ENCODE results near the gene TOMM20.

The TOMM20 gene

GRCh38 chr1:235134171-235134570 lies 5.5 kb upstream of the TOMM20 start:
- no peak for DNase-seq (ENCODE audit: low read depth)

GRCh38 chr1:235133086-235133485 lies 4.4 kb upstream of the TOMM20 start:
- DNase-seq (ENCODE audit: low read depth): no peak

DNA sequence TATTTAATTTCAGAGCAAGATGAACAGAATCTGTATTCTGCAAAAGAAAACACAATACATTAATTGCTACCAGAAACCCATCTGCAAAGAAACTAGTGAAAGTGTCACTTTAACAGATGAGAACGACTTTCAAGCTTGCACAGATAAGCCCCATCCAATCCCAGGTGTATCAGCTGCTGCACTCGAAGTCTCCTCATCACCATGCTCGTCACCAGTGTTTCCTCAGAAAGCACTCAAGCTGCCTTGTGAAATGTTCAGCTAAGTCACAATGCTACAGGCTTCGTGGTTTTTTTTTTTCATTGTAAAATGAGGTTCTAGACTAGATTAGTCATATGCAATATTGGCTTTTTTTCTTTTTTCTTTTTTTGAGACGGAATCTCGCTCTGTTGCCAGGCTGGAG lies 3.3 kb upstream of the TOMM20 start:
- no peak for DNase-seq (ENCODE audit: low read depth)

DNA sequence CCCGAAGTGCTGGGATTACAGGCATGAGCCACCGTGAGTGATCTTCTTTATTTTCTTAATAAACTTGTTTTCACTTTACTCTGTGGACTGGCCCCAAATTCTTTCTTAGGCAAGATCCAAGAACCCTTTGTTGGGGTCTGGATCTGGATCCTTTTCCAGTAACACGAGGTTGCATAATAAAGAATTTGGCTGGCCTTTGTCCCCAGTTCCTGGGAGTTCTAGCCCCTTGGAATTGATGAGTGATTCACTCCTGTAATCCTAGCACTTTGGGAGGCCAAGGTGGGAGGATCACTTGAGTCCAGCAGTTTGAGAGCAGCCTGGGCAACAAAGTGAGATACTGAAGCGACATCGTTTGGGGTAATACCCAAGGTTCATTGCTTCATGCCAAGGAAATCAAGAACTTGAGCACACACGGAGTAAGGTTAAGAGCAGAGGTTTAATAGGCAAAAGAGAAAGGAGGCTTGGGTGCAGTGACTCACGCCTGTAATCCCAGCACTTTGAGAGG lies 2.2 kb upstream of the TOMM20 start:
- no peak for DNase-seq (ENCODE audit: low read depth)

DNA sequence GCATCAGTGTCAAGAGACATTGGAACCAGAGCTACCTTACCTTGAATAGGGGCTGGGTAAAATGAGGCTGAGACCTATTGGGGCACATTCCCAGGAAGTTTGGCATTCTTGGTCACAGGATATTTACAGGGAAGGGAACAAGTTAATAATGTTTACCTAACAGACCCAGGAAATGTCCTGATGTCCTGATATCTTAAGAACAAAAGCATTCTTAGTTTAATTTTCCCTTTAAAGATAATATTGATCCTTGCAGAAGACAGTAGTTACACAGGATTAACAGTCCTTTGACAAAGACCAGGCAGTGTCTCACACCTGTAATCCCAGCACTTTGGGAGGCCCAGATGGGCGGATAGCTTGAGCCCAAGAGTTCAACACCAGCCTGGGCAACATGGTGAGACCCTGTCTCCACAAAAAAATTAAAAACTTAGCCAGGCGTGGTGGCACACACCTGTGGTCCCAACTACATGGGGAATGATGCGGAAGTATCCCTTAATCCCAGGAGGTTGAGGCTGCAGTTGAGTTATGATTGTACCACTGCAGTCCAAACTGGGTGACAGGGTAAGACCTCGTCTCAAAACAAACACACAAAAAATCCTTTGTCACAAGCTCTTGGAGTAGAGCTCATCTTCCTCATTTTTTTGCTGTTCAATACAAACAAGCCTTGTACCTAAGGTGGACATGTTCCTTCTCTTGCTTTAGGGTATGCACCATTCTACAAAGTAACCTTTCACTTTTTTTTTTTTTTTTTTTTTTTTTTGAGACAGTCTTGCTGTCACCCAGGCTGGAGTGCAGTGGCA lies 1.3 kb upstream of the TOMM20 start:
- no peak for DNase-seq (ENCODE audit: low read depth)

DNA sequence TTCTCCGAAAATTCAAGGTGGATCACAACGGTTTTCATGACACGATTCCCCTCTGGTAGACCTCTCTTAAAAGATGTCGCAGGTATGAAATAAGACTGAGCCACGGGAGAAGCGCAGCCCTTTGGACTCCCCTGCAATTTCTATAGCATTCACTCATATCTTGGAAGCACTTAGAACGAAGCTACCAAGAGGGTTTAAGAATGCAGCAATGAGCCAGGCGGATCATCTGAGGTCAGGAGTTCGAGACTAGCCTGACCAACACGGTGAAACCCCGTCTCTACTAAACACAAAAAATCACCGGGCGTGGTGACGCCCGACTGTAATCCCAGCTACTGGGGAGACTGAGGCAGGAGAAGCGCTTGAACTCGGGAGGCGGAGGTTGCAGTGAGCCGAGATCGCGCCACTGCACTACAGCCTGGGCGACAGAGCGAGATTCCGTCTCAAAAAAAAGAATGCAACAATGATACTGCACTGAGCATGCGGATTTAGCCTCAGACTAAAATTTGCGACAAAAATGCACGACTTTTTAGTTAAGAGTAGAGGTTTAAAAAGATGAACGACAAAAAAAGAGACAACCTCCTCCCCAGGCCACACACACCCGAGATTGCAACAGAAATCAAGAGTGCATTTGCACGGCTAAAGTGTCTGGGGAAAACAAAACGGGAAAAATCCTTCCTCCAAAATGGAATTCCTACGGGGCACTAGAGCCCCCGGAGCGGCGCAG lies 743 bp downstream of the TOMM20 start:
- no peak for DNase-seq (ENCODE audit: low read depth)

GRCh38 chr1:235127203-235127602 lies 1.4 kb downstream of the TOMM20 start:
- DNase-seq (ENCODE audit: low read depth): no peak

- no peak for DNase-seq (ENCODE audit: low read depth)
Measured at GRCh38 chr1:235124665-235125064, 4.0 kb downstream of the TOMM20 start.

GRCh38 chr1:235124111-235124510 lies 4.5 kb downstream of the TOMM20 start:
- no peak for DNase-seq (ENCODE audit: low read depth)

GRCh38 chr1:235122348-235122747 lies 6.3 kb downstream of the TOMM20 start:
- no peak for DNase-seq (ENCODE audit: low read depth)

DNA sequence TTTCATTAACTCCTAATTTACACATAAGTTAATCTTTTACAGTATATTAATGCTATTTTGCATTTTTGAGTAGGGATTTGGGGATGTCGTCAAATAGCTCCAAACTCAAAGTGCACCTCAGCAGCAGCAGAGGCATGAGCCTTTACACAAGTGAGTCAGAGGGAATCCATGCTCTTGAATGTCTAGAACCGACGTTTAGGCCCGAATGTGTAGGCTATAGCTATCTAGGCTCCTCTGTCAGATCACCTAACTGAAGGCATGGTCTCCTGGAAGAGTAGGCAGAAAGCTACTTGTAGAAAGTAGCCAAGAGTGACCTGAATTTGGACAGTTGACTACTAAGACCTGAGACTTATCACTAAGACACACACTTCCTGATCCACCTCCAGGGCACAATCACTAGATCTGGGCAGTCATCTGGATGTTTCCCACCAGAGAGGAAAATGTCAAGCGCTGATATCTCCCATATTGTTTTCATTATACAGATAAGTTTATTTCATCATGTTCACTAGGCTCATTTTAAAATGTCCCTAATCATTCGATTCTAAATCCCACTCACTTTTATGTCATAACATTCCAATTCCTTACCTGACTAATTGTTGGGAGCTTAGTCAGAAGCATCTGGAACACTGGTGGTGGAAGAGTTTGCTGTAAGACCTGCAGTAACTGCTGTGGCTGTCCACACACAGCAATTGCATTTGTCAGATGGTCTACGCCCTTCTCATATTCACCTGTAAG lies 15.3 kb downstream of the TOMM20 start:
- DNase-seq (ENCODE audit: low read depth): no peak

DNA sequence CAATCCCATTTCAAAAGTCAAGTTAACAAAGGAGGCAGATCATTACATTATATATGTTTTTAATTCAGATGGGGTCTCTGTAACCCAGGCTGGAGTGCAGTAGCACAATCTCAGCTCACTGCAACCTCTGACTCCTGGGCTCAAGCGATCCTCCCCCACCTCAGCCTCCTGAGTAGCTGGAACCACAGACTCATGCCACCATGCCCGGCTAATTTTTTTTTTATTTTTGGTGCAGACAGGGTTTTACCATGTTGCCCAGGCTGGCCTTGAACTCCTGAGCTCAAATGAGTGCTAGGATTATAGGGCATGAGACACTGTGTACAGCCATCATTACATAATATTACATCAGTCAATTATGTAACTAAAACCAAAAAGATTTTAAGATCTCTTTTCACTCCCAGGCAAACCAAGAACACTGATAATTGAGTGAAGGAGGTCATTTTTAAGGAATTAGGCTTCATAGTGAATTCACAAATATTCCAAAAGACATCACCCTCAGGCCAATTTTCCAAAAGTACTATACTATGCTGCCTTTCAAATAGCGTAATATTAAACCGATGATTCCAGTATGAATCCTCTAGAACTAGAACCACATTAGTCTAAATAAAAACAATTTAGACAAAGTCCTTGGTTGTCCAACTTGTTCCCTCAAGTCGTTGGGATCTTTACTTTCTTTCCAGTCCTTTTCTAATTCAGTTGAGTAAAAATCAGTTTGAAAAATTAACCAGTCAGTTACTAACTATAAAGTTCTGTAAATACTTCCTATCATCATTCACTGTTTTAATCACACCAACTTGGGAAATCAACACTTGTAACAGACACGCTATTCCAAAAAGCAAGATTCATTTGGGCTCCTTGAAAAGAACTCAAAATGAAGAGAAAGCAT lies 16.1 kb downstream of the TOMM20 start:
- no peak for DNase-seq (ENCODE audit: low read depth)

- no peak for DNase-seq (ENCODE audit: low read depth)
Measured at GRCh38 chr1:235111107-235111506, 17.5 kb downstream of the TOMM20 start.

DNA sequence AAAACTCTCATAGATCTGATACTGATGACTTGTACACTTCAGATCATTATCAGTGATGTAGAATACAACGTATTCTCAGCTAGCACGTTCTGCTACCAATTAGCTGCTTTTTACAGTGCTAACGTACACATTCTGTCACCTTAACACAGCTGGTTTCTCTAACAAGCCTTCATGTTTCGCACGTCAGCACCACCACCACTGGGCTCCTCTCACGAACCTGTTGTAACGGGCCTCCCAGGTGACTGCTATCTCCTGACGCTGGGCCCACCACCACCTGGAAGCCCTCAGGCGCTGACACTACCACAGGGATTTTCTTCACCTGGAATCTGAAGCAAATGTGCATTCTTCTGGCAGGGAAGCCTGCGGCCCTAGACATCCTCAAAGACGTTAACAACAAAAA lies 19.8 kb downstream of the TOMM20 start:
- no peak for DNase-seq (ENCODE audit: low read depth)

DNA sequence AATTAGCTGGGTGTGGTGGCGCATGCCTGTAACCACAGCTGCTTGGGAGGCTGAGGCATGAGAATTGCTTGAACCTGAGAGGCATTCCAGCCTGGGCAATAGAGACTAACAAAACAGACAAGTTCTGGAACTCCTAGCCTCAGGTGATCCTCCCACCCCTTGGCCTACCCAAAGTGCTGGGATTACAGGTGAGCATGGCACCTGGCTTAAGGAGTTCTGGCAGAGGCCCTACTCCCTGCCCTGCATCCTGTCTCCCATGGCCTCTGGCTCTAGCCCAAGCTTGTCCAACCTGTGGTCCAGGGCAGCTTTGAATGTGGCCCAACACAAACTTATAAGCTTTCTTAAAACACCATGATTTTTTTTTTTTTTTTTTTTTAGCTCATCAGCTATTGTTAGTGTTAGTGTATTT lies 20.4 kb downstream of the TOMM20 start:
- DNase-seq (ENCODE audit: low read depth): no peak

- DNase-seq (ENCODE audit: low read depth): no peak
Measured at GRCh38 chr1:235107368-235108184, 21.1 kb downstream of the TOMM20 start.

GRCh38 chr1:235106457-235106856 lies 22.2 kb downstream of the TOMM20 start:
- DNase-seq (ENCODE audit: low read depth): no peak

DNA sequence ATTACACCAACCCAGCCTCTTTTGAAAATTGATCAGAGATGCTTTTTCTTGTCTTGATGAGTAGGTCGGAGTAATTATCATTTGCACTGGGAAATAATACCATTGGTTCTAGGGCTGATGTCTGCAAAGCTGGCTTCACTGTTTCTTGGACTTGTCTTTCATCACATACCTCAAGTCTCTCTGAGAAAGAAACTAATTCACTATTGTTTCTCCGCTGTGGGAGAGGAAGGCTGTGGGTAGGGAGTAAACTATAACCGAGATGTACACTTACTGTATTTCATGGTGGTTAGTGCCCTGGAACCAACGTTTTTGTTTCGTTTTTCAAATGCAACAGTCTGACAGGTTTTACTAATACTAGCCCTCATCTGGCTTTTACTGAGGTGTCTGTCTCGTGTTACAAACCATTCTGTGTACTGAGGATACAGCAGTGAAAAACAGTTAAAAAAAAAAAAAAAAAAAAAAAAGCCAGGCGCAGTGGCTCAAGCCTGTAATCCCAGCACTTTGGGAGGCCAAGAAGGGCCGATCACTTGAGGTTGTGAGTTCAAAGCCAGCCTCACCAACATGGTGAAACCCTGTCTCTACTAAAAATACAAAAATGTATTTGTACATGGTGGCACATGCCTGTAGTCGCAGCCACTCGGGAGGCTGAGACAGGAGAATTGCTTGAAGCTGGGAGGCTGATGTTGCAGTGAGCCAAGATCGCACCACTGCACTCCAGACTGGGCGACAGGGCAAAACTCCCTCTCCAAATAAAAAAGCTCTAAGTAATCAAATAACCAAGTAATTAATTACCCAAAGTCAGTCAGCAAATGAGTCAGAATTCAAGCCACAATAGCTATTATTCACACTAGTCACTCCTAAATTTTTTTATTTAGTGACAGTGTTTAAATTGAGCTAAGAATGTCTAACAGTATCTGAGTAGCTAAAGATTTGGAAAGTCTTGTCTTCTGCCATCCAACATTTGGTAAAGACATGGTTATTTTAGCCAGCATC lies 23.3 kb downstream of the TOMM20 start:
- no peak for DNase-seq (ENCODE audit: low read depth)

- DNase-seq (ENCODE audit: low read depth): no peak
Measured at GRCh38 chr1:235102993-235103411, 25.6 kb downstream of the TOMM20 start.

- DNase-seq (ENCODE audit: low read depth): no peak
Measured at GRCh38 chr1:235102259-235102582, 26.4 kb downstream of the TOMM20 start.

Measured in HS-5 (cell line).